Measurements from ENCODE around the gene DKK3.

The DKK3 gene

GRCh38 chr11:11993839-11994238 lies 14.6 kb downstream of the DKK3 start (continued):
- no peak for TF ChIP-seq ISL1 (CRISPR knock-in tag; IDR thresholded peaks at IDR 0.05)
- TF ChIP-seq, protein P1, sequence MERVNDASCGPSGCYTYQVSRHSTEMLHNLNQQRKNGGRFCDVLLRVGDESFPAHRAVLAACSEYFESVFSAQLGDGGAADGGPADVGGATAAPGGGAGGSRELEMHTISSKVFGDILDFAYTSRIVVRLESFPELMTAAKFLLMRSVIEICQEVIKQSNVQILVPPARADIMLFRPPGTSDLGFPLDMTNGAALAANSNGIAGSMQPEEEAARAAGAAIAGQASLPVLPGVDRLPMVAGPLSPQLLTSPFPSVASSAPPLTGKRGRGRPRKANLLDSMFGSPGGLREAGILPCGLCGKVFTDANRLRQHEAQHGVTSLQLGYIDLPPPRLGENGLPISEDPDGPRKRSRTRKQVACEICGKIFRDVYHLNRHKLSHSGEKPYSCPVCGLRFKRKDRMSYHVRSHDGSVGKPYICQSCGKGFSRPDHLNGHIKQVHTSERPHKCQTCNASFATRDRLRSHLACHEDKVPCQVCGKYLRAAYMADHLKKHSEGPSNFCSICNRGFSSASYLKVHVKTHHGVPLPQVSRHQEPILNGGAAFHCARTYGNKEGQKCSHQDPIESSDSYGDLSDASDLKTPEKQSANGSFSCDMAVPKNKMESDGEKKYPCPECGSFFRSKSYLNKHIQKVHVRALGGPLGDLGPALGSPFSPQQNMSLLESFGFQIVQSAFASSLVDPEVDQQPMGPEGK (CRISPR knock-in tag; IDR thresholded peaks at IDR 0.05; ENCODE audit: borderline replicate concordance), result no peak

DNA sequence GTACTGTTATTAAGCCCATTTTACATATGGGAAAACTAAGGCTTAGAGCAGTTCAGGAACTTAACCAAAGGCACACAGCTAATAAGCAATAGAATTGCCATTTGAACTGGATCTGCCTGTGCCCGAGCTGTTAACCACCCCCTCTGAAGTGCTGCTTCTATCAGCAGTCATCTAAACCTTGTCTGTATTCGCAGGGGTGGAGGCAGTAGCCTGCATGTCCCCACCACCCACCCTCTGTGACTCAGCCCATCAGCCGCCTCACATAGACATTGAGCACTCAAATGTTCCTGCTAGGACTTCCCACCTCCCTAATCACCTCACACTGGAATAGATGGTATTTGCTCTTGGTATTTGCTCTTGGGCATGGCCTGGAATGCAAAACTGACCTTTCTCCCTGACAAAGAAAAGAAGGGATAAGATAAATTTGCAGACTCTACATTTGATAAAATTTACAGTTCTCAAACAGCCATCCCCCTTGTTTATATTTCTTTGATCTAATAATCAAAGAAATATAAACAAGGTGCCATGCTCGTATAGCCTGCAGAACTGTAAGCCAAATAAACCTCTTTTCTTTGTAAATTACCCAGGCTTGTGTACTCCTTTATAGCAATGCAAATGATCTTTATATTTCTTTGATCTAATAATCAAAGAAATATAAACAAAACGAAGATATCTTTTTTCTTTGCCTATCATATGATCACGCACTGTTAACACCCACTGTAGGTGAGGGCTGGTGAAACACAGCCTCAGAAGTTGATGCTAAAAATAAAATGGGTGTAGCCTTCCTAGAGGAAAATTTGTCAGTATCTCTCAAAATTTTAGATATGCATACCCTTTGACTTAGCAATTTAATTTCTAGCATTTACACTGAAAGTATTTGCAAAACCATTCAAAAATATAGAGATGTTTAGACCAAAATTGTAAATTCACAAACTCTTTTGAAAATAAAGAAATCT lies 15.9 kb downstream of the DKK3 start:
- ATAC-seq, result peak; percentile 1; the same call in 1 of the 3 replicates
- TF ChIP-seq TOX (CRISPR knock-in tag; IDR thresholded peaks at IDR 0.05; ENCODE audit: borderline replicate concordance), result no peak
- TF ChIP-seq, protein P2, sequence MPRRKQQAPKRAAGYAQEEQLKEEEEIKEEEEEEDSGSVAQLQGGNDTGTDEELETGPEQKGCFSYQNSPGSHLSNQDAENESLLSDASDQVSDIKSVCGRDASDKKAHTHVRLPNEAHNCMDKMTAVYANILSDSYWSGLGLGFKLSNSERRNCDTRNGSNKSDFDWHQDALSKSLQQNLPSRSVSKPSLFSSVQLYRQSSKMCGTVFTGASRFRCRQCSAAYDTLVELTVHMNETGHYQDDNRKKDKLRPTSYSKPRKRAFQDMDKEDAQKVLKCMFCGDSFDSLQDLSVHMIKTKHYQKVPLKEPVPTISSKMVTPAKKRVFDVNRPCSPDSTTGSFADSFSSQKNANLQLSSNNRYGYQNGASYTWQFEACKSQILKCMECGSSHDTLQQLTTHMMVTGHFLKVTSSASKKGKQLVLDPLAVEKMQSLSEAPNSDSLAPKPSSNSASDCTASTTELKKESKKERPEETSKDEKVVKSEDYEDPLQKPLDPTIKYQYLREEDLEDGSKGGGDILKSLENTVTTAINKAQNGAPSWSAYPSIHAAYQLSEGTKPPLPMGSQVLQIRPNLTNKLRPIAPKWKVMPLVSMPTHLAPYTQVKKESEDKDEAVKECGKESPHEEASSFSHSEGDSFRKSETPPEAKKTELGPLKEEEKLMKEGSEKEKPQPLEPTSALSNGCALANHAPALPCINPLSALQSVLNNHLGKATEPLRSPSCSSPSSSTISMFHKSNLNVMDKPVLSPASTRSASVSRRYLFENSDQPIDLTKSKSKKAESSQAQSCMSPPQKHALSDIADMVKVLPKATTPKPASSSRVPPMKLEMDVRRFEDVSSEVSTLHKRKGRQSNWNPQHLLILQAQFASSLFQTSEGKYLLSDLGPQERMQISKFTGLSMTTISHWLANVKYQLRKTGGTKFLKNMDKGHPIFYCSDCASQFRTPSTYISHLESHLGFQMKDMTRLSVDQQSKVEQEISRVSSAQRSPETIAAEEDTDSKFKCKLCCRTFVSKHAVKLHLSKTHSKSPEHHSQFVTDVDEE (CRISPR knock-in tag; IDR thresholded peaks at IDR 0.05), result no peak
- no peak for TF ChIP-seq ESRRG (CRISPR knock-in tag; IDR thresholded peaks at IDR 0.05)
- TF ChIP-seq ZNF8 (CRISPR knock-in tag; IDR thresholded peaks at IDR 0.05), result no peak
- no peak for TF ChIP-seq ZFP30 (CRISPR knock-in tag; IDR thresholded peaks at IDR 0.05)
- TF ChIP-seq SNAI2 (CRISPR knock-in tag; IDR thresholded peaks at IDR 0.05), result no peak
- TF ChIP-seq ARNTL (CRISPR knock-in tag; IDR thresholded peaks at IDR 0.05; ENCODE audit: borderline replicate concordance, low read depth), result no peak

GRCh38 chr11:11989774-11990744 lies 18.4 kb downstream of the DKK3 start:
- ATAC-seq, result peak; percentile 34

DNA sequence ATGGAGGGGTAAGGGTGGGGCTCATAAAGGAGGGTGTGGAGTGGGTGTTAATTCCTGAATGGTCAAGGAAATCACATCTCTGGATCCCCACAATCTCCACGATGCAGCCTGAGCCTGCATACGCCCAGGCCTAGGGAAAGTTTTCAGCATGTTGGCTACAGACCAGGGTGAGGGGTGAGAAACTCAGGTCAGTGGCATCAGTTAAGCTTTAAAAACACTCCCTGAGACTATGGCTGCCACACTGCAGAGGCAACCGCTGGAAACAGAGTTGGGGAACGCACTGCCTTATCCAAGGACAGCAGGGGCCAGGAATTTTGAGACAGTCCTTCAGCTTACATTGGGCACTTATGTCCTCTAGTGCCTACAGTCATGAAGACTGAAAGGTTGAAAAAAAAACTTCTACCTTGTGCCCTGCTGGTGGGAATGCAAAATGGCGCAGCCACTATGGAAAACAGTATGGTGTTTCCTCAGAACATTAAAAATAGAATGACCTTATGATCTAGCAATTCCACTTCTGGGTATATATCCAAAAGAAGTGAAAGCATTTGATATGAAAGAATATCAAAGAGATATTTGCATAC lies 19.7 kb downstream of the DKK3 start:
- ATAC-seq, result no peak; the same call in 2 of the 3 replicates
- TF ChIP-seq ZC3H10 (CRISPR knock-in tag; IDR thresholded peaks at IDR 0.05), result no peak
- no peak for TF ChIP-seq PPARA (CRISPR knock-in tag; IDR thresholded peaks at IDR 0.05; ENCODE audit: borderline replicate concordance)
- TF ChIP-seq, protein P1 (CRISPR knock-in tag; IDR thresholded peaks at IDR 0.05; ENCODE audit: borderline replicate concordance), result no peak
- TF ChIP-seq ZNF70 (CRISPR knock-in tag; IDR thresholded peaks at IDR 0.05), result no peak
- no peak for TF ChIP-seq BACH2 (CRISPR knock-in tag; IDR thresholded peaks at IDR 0.05; ENCODE audit: borderline replicate concordance)
- no peak for TF ChIP-seq ZNF8 (CRISPR knock-in tag; IDR thresholded peaks at IDR 0.05)
- TF ChIP-seq SNAI2 (CRISPR knock-in tag; IDR thresholded peaks at IDR 0.05), result no peak
- TF ChIP-seq CREB5 (CRISPR knock-in tag; IDR thresholded peaks at IDR 0.05; ENCODE audit: low read depth), result no peak
- no peak for TF ChIP-seq ARNTL (CRISPR knock-in tag; IDR thresholded peaks at IDR 0.05; ENCODE audit: borderline replicate concordance, low read depth)

More at GRCh38 chr11:11989774-11990744, 18.4 kb downstream of the DKK3 start:
- TF ChIP-seq POU6F1 (CRISPR knock-in tag; IDR thresholded peaks at IDR 0.05; ENCODE audit: borderline replicate concordance, low read depth) (no peak), TOX (CRISPR knock-in tag; IDR thresholded peaks at IDR 0.05; ENCODE audit: borderline replicate concordance) (peak; percentile 23; the same call in 1 of the 2 replicates), TCF4 (CRISPR knock-in tag; IDR thresholded peaks at IDR 0.05; ENCODE audit: borderline replicate concordance) (0 out of 2 replicates have a peak, but pooled peaks have one; percentile 18)

All from SK-N-SH treated with all-trans-retinoic acid at 6 μM for 48 hours (cell line).